SK-N-SH (cell line): ENCODE data around the gene PNKP.

Source experiments
- EP300 ChIP-seq, 2 experiments: IDR thresholded peaks; 2 replicates each; pipeline versions ENCODE4 v1.4.0 to v1.6.1; 2012; ENCODE audit warnings: borderline replicate concordance in 1 of 2, low read depth in 1 of 2, low read length in 1 of 2
- JUND ChIP-seq: IDR thresholded peaks from 2 replicates; pipeline ENCODE4 v1.4.0; 2012
- NFIC ChIP-seq: IDR thresholded peaks from 2 replicates; pipeline ENCODE4 v1.4.0; 2012; ENCODE audit warnings: borderline replicate concordance
- POLR2AphosphoS5 ChIP-seq: IDR thresholded peaks from 2 replicates; pipeline ENCODE4 v1.6.1; 2012; ENCODE audit warnings: low read depth, low read length
- RAD21 ChIP-seq: IDR thresholded peaks from 2 replicates; pipeline ENCODE4 v1.6.1; 2012; ENCODE audit warnings: mild to moderate bottlenecking, low read length
- RCOR1 ChIP-seq: fragments of 150-350 bp; IDR thresholded peaks from 2 replicates; pipeline ENCODE4 v1.6.1; 2017; ENCODE audit warnings: antibody characterized with exemption, low read length
- SIN3A ChIP-seq: IDR thresholded peaks from 2 replicates; pipeline ENCODE4 v1.6.1; 2012; ENCODE audit warnings: low read depth, mild to moderate bottlenecking, low read length, moderate library complexity, borderline replicate concordance
- TAF1 ChIP-seq: IDR thresholded peaks from 2 replicates; pipeline ENCODE4 v1.6.1; 2012; ENCODE audit warnings: low read depth, mild to moderate bottlenecking, low read length, moderate library complexity, borderline replicate concordance
- TF ChIP-seq, protein P1 (sequence below): IDR thresholded peaks from 2 replicates; pipeline ENCODE4 v1.4.0; 2012; ENCODE audit warnings: low read depth, borderline replicate concordance
- TF ChIP-seq, protein P2 (sequence below): fragments of 200-600 bp; sonication (generic); IDR thresholded peaks from 2 replicates; pipeline ENCODE4 v1.6.1; 2017; ENCODE audit warnings: antibody characterized with exemption, mild to moderate bottlenecking, moderate library complexity
- TF ChIP-seq, protein P3 (sequence below): fragments of 150-350 bp; IDR thresholded peaks from 2 replicates; pipeline ENCODE4 v1.6.1; 2017; ENCODE audit warnings: antibody characterized with exemption, low read length, low read depth, borderline replicate concordance
- TF ChIP-seq, protein P4 (sequence below): IDR thresholded peaks from 2 replicates; pipeline ENCODE4 v1.4.0; 2012; ENCODE audit warnings: low read depth, borderline replicate concordance

DNA sequence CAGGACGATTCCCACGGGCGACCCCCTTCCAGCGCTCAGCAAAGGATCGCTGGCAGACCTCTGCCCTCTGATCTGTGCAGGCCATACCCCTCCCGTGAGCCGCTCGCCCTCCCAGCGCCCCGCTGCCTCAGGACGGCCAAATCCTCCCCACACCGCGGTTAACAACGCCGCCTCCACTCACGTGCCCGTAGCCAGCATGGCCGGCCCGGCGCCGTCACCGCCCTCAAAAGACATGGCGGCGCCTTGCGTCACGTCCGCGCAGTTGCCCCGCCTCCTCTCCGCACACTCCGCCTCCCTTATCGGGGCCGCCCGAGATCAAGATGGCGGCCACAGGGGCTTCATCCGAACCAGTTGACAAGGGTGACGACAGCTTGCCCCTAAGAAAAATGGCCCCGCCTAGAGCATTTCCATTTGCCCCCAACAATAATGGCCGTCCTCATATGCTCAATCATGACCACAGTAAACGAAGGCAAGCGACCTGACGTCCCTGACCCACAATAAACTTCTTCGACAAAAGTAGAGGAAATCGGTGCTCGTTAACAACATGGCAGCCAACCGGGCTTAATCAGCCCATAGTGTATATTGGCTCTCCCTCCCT lies 9.1 kb upstream of the PNKP start:
- TF ChIP-seq, protein P1, sequence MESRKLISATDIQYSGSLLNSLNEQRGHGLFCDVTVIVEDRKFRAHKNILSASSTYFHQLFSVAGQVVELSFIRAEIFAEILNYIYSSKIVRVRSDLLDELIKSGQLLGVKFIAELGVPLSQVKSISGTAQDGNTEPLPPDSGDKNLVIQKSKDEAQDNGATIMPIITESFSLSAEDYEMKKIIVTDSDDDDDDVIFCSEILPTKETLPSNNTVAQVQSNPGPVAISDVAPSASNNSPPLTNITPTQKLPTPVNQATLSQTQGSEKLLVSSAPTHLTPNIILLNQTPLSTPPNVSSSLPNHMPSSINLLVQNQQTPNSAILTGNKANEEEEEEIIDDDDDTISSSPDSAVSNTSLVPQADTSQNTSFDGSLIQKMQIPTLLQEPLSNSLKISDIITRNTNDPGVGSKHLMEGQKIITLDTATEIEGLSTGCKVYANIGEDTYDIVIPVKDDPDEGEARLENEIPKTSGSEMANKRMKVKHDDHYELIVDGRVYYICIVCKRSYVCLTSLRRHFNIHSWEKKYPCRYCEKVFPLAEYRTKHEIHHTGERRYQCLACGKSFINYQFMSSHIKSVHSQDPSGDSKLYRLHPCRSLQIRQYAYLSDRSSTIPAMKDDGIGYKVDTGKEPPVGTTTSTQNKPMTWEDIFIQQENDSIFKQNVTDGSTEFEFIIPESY: no peak
- TF ChIP-seq, protein P2, sequence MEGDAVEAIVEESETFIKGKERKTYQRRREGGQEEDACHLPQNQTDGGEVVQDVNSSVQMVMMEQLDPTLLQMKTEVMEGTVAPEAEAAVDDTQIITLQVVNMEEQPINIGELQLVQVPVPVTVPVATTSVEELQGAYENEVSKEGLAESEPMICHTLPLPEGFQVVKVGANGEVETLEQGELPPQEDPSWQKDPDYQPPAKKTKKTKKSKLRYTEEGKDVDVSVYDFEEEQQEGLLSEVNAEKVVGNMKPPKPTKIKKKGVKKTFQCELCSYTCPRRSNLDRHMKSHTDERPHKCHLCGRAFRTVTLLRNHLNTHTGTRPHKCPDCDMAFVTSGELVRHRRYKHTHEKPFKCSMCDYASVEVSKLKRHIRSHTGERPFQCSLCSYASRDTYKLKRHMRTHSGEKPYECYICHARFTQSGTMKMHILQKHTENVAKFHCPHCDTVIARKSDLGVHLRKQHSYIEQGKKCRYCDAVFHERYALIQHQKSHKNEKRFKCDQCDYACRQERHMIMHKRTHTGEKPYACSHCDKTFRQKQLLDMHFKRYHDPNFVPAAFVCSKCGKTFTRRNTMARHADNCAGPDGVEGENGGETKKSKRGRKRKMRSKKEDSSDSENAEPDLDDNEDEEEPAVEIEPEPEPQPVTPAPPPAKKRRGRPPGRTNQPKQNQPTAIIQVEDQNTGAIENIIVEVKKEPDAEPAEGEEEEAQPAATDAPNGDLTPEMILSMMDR: no peak
- TF ChIP-seq POLR2AphosphoS5: no peak; the same call in 1 of the 2 replicates
- TF ChIP-seq EP300 (IDR thresholded peaks at IDR 0.05; ENCODE audit: borderline replicate concordance in 1 of 2, low read depth in 1 of 2, low read length in 1 of 2): no peak
- TF ChIP-seq TAF1: peak; percentile 68
- no peak for TF ChIP-seq JUND
- no peak for TF ChIP-seq NFIC
- no peak for TF ChIP-seq RAD21
- TF ChIP-seq, protein P3, sequence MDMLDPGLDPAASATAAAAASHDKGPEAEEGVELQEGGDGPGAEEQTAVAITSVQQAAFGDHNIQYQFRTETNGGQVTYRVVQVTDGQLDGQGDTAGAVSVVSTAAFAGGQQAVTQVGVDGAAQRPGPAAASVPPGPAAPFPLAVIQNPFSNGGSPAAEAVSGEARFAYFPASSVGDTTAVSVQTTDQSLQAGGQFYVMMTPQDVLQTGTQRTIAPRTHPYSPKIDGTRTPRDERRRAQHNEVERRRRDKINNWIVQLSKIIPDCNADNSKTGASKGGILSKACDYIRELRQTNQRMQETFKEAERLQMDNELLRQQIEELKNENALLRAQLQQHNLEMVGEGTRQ: no peak
- TF ChIP-seq RCOR1: no peak
- TF ChIP-seq SIN3A: no peak; the same call in 1 of the 2 replicates
- TF ChIP-seq, protein P4, sequence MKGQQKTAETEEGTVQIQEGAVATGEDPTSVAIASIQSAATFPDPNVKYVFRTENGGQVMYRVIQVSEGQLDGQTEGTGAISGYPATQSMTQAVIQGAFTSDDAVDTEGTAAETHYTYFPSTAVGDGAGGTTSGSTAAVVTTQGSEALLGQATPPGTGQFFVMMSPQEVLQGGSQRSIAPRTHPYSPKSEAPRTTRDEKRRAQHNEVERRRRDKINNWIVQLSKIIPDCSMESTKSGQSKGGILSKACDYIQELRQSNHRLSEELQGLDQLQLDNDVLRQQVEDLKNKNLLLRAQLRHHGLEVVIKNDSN: peak; percentile 68; the same call in 1 of the 2 replicates
